Activated T-cell treated with anti-CD3 and anti-CD28 coated beads, Interleukin-2, amount 50 U/mL, for 24 hours (primary cell): ENCODE measurements around the gene OR5P2.
"Not testable (repeated sequence)": the region's sequence is repeated elsewhere in the genome, so short reads cannot be mapped to it uniquely, and the experiment has no call there.

Experiments
- DNase-seq: peaks from one replicate; pipeline ENCODE4 v3.0.0-alpha.2; 2020
- H3K27ac Mint-ChIP-seq: 2 replicates; pipeline ENCODE4 v1.8.0; 2020; ENCODE audit warnings: mild to moderate bottlenecking, mixed read lengths
- H3K27me3 Mint-ChIP-seq: 2 replicates; pipeline ENCODE4 v1.8.0; 2020; ENCODE audit warnings: mixed read lengths
- H3K36me3 Mint-ChIP-seq: 2 replicates; pipeline ENCODE4 v1.8.0; 2020; ENCODE audit warnings: low read depth, mixed read lengths
- H3K4me1 Mint-ChIP-seq: 2 replicates; pipeline ENCODE4 v1.8.0; 2020; ENCODE audit warnings: low read depth, mixed read lengths
- H3K4me3 Mint-ChIP-seq: 2 replicates; pipeline ENCODE4 v1.8.0; 2020; ENCODE audit warnings: mild to moderate bottlenecking, moderate library complexity, mixed read lengths
- H3K9me3 Mint-ChIP-seq: 2 replicates; pipeline ENCODE4 v1.8.0; 2020; ENCODE audit warnings: mixed read lengths

The OR5P2 gene, protein sequence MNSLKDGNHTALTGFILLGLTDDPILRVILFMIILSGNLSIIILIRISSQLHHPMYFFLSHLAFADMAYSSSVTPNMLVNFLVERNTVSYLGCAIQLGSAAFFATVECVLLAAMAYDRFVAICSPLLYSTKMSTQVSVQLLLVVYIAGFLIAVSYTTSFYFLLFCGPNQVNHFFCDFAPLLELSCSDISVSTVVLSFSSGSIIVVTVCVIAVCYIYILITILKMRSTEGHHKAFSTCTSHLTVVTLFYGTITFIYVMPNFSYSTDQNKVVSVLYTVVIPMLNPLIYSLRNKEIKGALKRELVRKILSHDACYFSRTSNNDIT

DNA sequence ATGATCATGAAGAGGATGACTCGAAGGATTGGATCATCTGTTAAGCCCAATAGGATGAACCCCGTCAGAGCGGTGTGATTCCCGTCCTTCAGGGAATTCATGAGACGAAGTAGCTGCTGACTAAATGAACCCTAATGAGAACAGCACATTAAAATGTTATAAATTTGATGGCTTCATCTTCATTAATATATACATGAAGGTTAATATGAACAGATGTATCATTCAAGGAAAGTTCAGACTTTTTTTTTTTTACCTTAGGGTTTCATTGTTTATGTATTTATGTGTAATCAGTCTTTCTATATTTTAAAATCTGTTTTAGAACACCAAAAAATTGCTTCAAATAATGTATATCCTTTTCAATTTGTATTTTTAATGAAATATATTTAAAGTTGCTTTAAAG lies at the start of gene OR5P2:
TSS of gene OR5P2 (minus strand) at position 101 of the 400 bp plus-strand sequence. CDS start at position 101, 0 bp downstream.
- H3K9me3 Mint-ChIP-seq = peaks cover 2% of the 10 kb centered on the region
- H3K4me3 Mint-ChIP-seq = no peak within 1 kb of the TSS
- H3K36me3 Mint-ChIP-seq = no peaks in the 10 kb centered on the region
- no peak within 1 kb of the TSS for H3K27ac Mint-ChIP-seq
- H3K27me3 Mint-ChIP-seq = peaks cover 6% of the 10 kb centered on the region
- no peak for DNase-seq
- H3K4me1 Mint-ChIP-seq = no peaks in the 10 kb centered on the region

DNA sequence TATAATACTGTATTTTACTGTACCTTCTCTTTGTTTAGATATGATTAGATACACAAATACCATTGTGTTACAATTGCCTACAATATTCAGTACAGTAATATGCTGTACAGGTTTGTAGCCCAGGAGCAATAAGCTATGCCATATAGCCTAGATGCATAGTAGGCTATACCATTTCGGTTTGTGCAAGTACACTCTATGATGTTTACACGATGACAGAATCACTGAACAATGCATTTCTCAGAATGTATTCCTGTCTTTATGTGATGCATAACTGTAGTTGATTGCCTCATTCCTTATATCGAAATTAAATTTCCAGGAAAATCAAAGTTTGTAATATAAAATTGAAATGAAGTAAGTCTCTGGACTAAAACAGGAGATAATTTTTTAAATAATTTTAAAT lies 49.3 kb upstream of the OR5P2 start:
- Mint-ChIP-seq H3K9me3 (no peaks in the 10 kb centered on the region), H3K4me3 (no peak overlapping the region), H3K27me3 (peaks cover 19% of the 10 kb centered on the region), H3K4me1 (no peaks in the 10 kb centered on the region), H3K36me3 (no peaks in the 10 kb centered on the region), H3K27ac (no peak overlapping the region)
- DNase-seq = no peak

DNA sequence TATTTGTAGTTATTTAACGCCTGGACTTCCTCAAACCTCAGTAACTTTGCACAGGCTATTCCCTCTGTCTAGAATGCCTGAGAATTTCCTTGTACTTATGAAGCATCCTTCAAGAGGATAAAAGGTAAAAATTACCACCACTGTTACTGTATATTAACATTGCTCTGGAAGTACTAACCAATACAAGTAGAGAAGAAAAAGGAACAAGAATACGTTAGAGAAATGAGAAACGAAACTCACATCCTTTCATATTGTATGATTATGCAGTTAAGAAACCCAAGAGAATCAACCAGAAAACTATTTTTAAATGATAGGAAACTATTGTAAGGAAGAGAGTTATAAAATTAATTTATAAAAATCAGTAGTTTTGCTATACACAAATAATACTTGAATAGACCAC lies 48.2 kb upstream of the OR5P2 start:
- Mint-ChIP-seq H3K27me3 (peaks cover 24% of the 10 kb centered on the region), H3K27ac (no peak overlapping the region), H3K4me1 (no peaks in the 10 kb centered on the region), H3K36me3 (no peaks in the 10 kb centered on the region), H3K9me3 (no peaks in the 10 kb centered on the region), H3K4me3 (no peak overlapping the region)
- no peak for DNase-seq

DNA sequence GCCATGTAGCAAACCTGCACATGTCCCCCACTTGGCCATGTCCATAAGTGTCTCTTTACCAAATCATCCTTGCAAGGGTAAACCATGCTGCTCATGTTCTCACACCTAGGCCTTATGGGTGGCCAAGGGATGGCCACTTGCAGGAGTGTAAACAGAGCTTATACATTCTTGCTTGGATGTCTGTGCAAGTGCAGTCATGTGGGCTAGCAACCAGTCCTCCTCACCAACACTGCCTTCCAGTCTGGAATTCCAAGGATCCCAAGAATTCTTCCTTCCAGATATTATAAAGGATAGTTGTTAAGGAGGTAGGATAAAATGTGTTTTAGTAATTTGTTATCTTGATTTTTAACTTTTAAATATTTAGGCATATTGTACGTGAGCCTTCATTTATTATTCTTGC lies 47.8 kb upstream of the OR5P2 start:
- Mint-ChIP-seq H3K27ac (no peak overlapping the region), H3K9me3 (no peaks in the 10 kb centered on the region), H3K27me3 (peaks cover 24% of the 10 kb centered on the region), H3K4me1 (no peaks in the 10 kb centered on the region), H3K36me3 (no peaks in the 10 kb centered on the region), H3K4me3 (no peak overlapping the region)
- DNase-seq = no peak

DNA sequence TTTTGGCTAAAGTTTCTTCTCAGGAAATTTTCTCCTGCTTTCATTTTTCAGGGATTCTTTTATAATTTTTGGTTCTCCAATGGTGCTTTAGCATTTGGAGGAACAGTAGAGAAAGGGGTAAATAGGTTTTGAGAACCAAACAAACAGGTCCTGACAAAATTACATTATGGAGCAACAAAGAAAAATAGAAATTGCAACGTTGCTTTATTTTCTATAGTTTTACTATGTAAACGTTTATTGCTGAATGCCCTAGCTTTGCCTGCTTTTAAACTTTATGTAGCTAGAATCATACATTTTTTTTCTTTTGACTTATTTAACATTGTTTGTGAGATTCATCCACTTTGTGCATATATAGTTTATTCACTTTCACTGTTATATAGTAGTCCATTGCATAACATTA lies 43.8 kb upstream of the OR5P2 start:
- DNase-seq = no peak
- Mint-ChIP-seq H3K9me3 (no peaks in the 10 kb centered on the region), H3K27ac (no peak overlapping the region), H3K4me3 (no peak overlapping the region), H3K36me3 (no peaks in the 10 kb centered on the region), H3K4me1 (no peaks in the 10 kb centered on the region), H3K27me3 (peaks cover 27% of the 10 kb centered on the region)

DNA sequence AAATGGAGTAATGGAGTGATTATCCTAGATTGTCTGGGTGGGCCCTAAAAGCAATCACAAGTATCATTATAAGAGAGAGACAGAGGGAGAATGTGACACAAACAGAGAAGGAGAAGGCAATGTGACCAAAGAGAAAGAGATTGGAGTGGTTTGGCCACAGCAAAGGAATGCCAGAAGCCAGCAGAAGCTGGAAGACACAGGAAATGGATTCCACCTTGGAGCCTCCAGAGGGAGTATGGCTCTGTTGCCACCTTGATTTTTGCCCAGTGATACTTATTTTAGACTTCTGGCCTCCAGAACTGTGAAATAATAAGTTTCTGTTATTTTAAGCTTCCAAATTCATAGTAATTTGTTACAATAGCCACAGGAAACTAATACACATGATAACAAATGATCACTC lies 36.8 kb upstream of the OR5P2 start:
- DNase-seq = no peak

DNA sequence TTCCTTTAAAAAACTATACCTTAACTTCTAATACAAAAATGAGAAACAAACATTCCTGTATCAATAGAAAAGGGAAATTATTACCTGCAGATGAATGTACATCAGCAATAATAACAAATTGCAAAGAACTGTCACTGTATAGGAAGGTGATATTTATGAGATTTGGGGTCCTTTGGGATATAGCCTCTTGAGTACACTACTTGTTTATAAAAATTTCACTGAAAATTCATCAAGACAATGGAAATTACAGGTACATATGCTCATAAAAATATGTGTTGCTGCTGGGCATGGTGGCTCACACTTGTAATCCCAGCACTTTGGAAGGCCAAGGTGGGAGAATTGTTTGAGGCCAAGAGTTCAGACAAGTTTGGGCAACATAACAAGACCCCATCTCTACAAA lies 34.0 kb upstream of the OR5P2 start, which contains the start of gene OR5P3:
TSS of gene OR5P3 (minus strand) at position 101 of the 400 bp plus-strand sequence.
- Mint-ChIP-seq H3K27me3 (peaks cover 3% of the 10 kb centered on the region), H3K36me3 (no peaks in the 10 kb centered on the region), H3K4me3 (no peak within 1 kb of the TSS), H3K9me3 (no peaks in the 10 kb centered on the region), H3K4me1 (no peaks in the 10 kb centered on the region), H3K27ac (no peak within 1 kb of the TSS)
- no peak for DNase-seq

More for the DNA sequence above, 36.8 kb upstream of the OR5P2 start:
- no peak overlapping the region for H3K27ac Mint-ChIP-seq
- H3K36me3 Mint-ChIP-seq = no peaks in the 10 kb centered on the region
- H3K4me3 Mint-ChIP-seq = no peak overlapping the region
- H3K4me1 Mint-ChIP-seq = no peaks in the 10 kb centered on the region
- H3K9me3 Mint-ChIP-seq = no peaks in the 10 kb centered on the region
- H3K27me3 Mint-ChIP-seq = peaks cover 5% of the 10 kb centered on the region

DNA sequence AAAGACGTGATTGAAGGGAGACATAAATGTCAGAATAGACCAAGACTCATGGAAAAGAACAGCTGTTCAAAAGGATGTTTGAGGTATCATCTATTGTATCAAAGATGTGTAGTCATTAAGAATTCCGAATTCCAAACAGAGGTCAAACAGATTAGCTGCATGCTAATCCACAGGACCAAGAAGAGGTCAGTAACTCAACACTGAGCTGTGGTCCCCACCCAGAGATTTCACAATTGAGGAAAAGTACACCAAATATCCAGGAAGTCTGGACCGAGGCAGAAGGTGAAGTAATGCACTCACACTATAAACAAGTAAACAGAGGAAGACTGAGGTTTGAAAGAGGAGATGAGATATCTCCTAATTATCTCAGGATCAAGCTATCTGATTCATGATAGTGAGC lies 29.6 kb upstream of the OR5P2 start:
- peaks cover 6% of the 10 kb centered on the region for H3K27me3 Mint-ChIP-seq
- no peak overlapping the region for H3K4me3 Mint-ChIP-seq
- H3K36me3 Mint-ChIP-seq = no peaks in the 10 kb centered on the region
- no peak for DNase-seq
- H3K9me3 Mint-ChIP-seq = no peaks in the 10 kb centered on the region
- no peak overlapping the region for H3K27ac Mint-ChIP-seq
- H3K4me1 Mint-ChIP-seq = no peaks in the 10 kb centered on the region

DNA sequence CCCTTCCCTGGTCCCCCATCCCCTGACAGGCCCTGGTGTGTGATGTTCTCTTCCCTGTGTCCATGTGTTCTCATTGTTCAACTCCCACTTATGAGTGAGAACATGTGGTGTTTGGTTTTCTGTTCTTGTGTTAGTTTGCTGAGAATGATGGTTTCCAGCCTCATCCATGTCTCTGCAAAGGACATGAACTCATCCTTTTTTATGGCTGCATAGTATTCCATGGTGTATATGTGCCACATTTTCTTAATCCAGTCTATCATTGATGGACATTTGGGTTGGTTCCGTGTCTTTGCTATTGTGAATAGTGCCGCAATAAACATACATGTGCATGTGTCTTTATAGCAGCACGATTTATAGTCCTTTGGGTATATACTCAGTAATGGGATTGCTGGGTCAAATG lies 23.7 kb upstream of the OR5P2 start:
- H3K4me3 Mint-ChIP-seq, H3K36me3 Mint-ChIP-seq, H3K27ac Mint-ChIP-seq, H3K4me1 Mint-ChIP-seq, H3K27me3 Mint-ChIP-seq, DNase-seq: not testable (repeated sequence)
- H3K9me3 Mint-ChIP-seq = peaks cover 17% of the 10 kb centered on the region

DNA sequence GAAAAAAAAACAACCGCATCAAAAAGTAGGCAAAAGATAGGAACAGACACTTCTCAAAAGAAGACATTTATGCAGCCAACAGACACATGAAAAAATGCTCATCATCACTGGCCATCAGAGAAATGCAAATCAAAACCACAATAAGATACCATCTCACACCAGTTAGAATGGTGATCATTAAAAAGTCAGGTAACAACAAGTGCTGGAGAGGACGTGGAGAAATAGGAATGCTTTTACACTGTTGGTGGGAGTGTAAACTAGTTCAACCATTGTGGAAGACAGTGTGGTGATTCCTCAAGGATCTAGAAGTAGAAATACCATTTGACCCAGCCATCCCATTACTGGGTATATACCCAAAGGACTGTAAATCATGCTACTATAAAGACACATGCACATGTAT lies 18.2 kb upstream of the OR5P2 start:
- not testable (repeated sequence) for H3K4me1 Mint-ChIP-seq, H3K4me3 Mint-ChIP-seq, H3K27me3 Mint-ChIP-seq, H3K27ac Mint-ChIP-seq, DNase-seq, H3K36me3 Mint-ChIP-seq
- H3K9me3 Mint-ChIP-seq = peaks cover 25% of the 10 kb centered on the region

DNA sequence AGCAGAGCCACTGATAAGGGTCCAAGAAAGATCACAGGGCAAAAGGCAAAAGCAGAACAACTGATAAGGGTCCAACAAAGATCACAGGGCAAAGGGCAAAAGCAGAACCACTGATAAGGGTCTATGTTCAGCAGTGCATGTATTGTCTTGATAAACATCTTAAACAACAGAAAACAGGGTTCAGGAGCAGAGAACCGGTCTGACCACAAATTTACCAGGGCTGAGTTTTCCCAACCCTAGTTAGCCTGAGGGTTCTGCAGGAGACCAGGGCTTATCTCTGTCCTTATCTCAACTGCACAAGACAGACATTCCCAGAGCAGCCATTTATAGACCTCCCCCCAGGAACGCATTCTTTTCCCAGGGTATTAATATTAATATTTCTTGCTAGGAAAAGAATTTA lies 13.6 kb upstream of the OR5P2 start:
- H3K9me3 Mint-ChIP-seq = peaks cover 35% of the 10 kb centered on the region

DNA sequence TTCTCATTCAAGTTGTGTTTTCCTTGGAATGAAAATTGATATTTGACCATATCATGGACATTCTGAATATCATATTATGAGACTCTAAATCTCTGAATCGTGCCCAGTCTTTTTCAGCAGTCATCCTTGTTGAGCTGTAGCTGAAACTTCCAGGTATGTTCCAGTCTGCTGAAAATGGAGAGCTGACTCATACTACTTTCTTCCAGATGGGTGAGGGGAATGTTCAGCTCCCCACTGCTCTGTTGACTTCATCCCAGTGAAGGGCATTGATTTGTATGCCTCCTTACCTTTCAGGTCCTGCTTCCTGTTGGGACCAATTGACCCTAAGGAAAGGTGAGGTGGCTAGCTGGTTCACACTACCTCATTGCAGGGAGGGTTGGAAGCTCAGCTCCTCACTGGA lies 3.5 kb downstream of the OR5P2 start:
- Mint-ChIP-seq H3K9me3 (peaks cover 2% of the 10 kb centered on the region), H3K36me3 (no peaks in the 10 kb centered on the region), H3K4me3 (no peak overlapping the region), H3K27ac (no peak overlapping the region), H3K4me1 (no peaks in the 10 kb centered on the region), H3K27me3 (no peaks in the 10 kb centered on the region)
- DNase-seq = no peak

More for the DNA sequence above, 13.6 kb upstream of the OR5P2 start:
- H3K4me3 Mint-ChIP-seq, H3K36me3 Mint-ChIP-seq, H3K4me1 Mint-ChIP-seq, H3K27me3 Mint-ChIP-seq, H3K27ac Mint-ChIP-seq, DNase-seq: not testable (repeated sequence)

DNA sequence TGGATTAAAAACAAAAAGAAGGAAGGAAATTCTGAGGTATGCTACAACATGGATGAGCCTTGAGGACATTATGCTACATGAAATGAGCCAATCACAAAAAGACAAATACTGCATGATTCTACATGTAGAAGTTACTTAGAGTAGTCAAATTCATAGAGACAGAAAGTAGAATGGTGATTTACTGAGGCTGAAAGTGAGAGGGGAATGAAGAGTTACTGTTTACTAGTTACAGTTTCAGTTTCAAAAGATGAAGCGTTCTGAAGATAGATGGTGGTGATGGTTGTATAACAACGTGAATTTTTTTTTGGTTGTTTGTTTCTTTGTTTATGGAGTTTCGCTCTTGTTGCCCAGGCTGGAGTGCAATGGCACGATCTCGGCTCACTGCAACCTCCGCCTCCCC lies 9.5 kb downstream of the OR5P2 start:
- Mint-ChIP-seq H3K36me3 (no peaks in the 10 kb centered on the region), H3K9me3 (peaks cover 8% of the 10 kb centered on the region), H3K27me3 (peaks cover 3% of the 10 kb centered on the region), H3K4me3 (no peak overlapping the region), H3K4me1 (no peaks in the 10 kb centered on the region), H3K27ac (no peak overlapping the region)
- no peak for DNase-seq

DNA sequence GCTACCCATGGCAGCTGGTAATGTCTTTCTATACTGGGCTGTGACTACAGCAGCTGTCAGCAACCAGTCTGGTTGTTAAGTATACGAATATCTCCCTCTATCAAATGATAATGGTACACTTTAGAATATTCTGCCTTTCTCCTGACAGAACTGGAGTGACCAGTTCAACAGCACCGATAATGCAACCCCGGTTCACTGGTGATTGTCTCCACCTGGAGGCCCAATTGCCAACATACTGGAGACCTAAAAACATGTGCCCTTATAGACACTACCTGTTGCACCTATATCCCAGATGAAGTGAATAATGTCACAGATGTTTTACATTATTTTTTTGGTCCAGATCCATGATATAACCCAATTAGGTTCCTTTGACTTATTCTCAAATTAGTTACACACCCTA lies 21.1 kb downstream of the OR5P2 start:
- no peak for DNase-seq
- Mint-ChIP-seq H3K4me1 (no peaks in the 10 kb centered on the region), H3K9me3 (no peaks in the 10 kb centered on the region), H3K27me3 (peaks cover 9% of the 10 kb centered on the region), H3K27ac (no peak overlapping the region), H3K4me3 (no peak overlapping the region), H3K36me3 (no peaks in the 10 kb centered on the region)

DNA sequence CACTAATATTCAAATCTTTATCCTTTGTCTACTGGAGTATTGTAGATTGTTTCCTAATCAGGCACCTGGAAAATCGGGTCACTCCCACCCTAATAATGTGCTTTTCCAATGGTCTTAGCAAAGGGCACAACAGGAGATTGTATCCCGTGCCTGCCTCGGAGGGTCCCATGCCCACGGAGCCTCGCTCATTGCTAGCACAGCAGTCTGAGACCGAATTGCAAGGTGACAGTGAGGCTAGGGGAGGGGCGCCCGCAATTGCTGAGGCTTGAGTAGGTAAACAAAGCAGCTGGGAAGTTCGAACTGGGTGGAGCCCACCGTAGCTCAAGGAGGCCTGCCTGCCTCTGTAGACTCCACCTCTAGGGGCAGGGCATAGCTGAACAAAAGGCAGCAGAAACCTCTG lies 32.4 kb downstream of the OR5P2 start:
- not testable (repeated sequence) for H3K4me3 Mint-ChIP-seq, H3K4me1 Mint-ChIP-seq, H3K27ac Mint-ChIP-seq, H3K9me3 Mint-ChIP-seq, H3K36me3 Mint-ChIP-seq, DNase-seq
- peaks cover 28% of the 10 kb centered on the region for H3K27me3 Mint-ChIP-seq

DNA sequence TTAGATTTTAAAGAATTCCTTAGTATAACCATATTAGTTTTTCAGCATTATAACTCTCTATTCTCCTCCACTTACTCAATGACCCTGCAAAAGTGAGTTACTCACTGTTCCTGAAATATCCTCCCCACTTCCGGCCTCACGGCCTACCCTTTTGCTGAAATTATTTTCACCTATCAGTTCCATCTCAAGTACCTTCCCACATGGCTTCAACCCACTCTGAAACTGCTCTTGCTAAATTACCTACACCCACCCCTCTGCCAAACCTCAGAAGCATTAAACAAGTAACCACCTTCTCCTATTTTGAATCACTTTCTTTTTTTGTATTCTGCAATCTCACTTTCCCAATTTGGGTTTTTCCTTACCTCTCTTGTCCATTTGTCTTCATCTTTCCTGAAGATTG lies 37.7 kb downstream of the OR5P2 start:
- no peaks in the 10 kb centered on the region for H3K9me3 Mint-ChIP-seq
- H3K36me3 Mint-ChIP-seq = no peaks in the 10 kb centered on the region
- H3K4me3 Mint-ChIP-seq = no peak overlapping the region

More for the DNA sequence above, 37.7 kb downstream of the OR5P2 start:
- H3K4me1 Mint-ChIP-seq = no peaks in the 10 kb centered on the region
- no peak for DNase-seq
- H3K27ac Mint-ChIP-seq = no peak overlapping the region
- H3K27me3 Mint-ChIP-seq = peaks cover 20% of the 10 kb centered on the region
